LNCAP (cell line): ENCODE data around the gene TPTE2.

Experiments
- CTCF ChIP-seq: fragments of 450-650 bp; IDR thresholded peaks from 2 replicates; pipeline ENCODE4 v1.5.1; 2017; ENCODE audit warnings: mild to moderate bottlenecking

TPTE2 gene

GRCh38 chr13:19519049-19519448 lies 42.3 kb downstream of the TPTE2 start:
- no peak for TF ChIP-seq CTCF

- TF ChIP-seq CTCF, result peak; percentile 41
Measured at GRCh38 chr13:19439056-19439686, 122.2 kb downstream of the TPTE2 start.

- no peak for TF ChIP-seq CTCF
Measured at GRCh38 chr13:19382111-19382510, 179.2 kb downstream of the TPTE2 start.
